HL-60 (cell line): ENCODE measurements around the gene KHSRP.
"Not testable (repeated sequence)": the region's sequence is repeated elsewhere in the genome, so short reads cannot be mapped to it uniquely, and the experiment has no call there.

Experiments
- DNase-seq, 2 experiments: peaks; one replicate each; pipeline ENCODE4 v3.0.0-alpha.2; 2010 to 2020; ENCODE audit warnings: low read depth in 1 of 2, low spot score in 1 of 2
- H3K27ac ChIP-seq: fragments of 250-450 bp; sonication (Bioruptor Pico); replicated peaks from 2 replicates; pipeline ENCODE4 v1.5.1; 2020; ENCODE audit warnings: mild to moderate bottlenecking, moderate library complexity
- H3K27me3 ChIP-seq: fragments of 250-450 bp; sonication (Bioruptor Pico); 2 replicates; pipeline ENCODE4 v1.5.1; 2021; ENCODE audit warnings: mild to moderate bottlenecking, moderate library complexity; ENCODE audit not compliant: insufficient read depth, poor library complexity, severe bottlenecking
- H3K4me3 ChIP-seq: replicated peaks from 2 replicates; pipeline ENCODE4 v1.5.1; 2011; ENCODE audit warnings: mild to moderate bottlenecking, control low read depth, low read length; ENCODE audit not compliant: insufficient read depth
- GABPA ChIP-seq: IDR thresholded peaks from 2 replicates; pipeline ENCODE4 v1.6.1; 2012; ENCODE audit warnings: low read depth
- POLR2AphosphoS5 ChIP-seq: IDR thresholded peaks from 2 replicates; pipeline ENCODE4 v1.6.1; 2012; ENCODE audit warnings: low read depth
- SPI1 ChIP-seq: IDR thresholded peaks from 2 replicates; pipeline ENCODE4 v1.6.1; 2012; ENCODE audit warnings: low read depth, mild to moderate bottlenecking, borderline replicate concordance
- TF ChIP-seq, protein P1 (sequence below): IDR thresholded peaks from one replicate; pipeline ENCODE4 v1.5.1; 2011; ENCODE audit warnings: low read length, control low read depth, inconsistent platforms; ENCODE audit not compliant: insufficient read depth
- TF ChIP-seq, protein P2 (sequence below): IDR thresholded peaks from 2 replicates; pipeline ENCODE4 v1.6.1; 2012; ENCODE audit warnings: low read depth; ENCODE audit not compliant: insufficient replicate concordance

KHSRP gene

GRCh38 chr19:6431891-6432290 lies 7.3 kb upstream of the KHSRP start:
- Histone ChIP-seq H3K27ac (no peak overlapping the region), H3K4me3 (no peak overlapping the region), H3K27me3 (no peaks in the 10 kb centered on the region)
- TF ChIP-seq SPI1: no peak
- TF ChIP-seq GABPA: no peak
- TF ChIP-seq, protein P1, sequence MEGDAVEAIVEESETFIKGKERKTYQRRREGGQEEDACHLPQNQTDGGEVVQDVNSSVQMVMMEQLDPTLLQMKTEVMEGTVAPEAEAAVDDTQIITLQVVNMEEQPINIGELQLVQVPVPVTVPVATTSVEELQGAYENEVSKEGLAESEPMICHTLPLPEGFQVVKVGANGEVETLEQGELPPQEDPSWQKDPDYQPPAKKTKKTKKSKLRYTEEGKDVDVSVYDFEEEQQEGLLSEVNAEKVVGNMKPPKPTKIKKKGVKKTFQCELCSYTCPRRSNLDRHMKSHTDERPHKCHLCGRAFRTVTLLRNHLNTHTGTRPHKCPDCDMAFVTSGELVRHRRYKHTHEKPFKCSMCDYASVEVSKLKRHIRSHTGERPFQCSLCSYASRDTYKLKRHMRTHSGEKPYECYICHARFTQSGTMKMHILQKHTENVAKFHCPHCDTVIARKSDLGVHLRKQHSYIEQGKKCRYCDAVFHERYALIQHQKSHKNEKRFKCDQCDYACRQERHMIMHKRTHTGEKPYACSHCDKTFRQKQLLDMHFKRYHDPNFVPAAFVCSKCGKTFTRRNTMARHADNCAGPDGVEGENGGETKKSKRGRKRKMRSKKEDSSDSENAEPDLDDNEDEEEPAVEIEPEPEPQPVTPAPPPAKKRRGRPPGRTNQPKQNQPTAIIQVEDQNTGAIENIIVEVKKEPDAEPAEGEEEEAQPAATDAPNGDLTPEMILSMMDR: no peak
- TF ChIP-seq, protein P2, sequence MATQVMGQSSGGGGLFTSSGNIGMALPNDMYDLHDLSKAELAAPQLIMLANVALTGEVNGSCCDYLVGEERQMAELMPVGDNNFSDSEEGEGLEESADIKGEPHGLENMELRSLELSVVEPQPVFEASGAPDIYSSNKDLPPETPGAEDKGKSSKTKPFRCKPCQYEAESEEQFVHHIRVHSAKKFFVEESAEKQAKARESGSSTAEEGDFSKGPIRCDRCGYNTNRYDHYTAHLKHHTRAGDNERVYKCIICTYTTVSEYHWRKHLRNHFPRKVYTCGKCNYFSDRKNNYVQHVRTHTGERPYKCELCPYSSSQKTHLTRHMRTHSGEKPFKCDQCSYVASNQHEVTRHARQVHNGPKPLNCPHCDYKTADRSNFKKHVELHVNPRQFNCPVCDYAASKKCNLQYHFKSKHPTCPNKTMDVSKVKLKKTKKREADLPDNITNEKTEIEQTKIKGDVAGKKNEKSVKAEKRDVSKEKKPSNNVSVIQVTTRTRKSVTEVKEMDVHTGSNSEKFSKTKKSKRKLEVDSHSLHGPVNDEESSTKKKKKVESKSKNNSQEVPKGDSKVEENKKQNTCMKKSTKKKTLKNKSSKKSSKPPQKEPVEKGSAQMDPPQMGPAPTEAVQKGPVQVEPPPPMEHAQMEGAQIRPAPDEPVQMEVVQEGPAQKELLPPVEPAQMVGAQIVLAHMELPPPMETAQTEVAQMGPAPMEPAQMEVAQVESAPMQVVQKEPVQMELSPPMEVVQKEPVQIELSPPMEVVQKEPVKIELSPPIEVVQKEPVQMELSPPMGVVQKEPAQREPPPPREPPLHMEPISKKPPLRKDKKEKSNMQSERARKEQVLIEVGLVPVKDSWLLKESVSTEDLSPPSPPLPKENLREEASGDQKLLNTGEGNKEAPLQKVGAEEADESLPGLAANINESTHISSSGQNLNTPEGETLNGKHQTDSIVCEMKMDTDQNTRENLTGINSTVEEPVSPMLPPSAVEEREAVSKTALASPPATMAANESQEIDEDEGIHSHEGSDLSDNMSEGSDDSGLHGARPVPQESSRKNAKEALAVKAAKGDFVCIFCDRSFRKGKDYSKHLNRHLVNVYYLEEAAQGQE: no peak
- no peak for TF ChIP-seq POLR2AphosphoS5
- no peak for DNase-seq

GRCh38 chr19:6429419-6430221 lies 5.0 kb upstream of the KHSRP start:
- no peak overlapping the region for H3K4me3 ChIP-seq
- H3K27ac ChIP-seq: no peak overlapping the region
- no peaks in the 10 kb centered on the region for H3K27me3 ChIP-seq
- TF ChIP-seq SPI1 (peak; percentile 49; the same call in 1 of the 2 replicates), GABPA (no peak)
- TF ChIP-seq, protein P1: no peak
- DNase-seq: peak; percentile 44 to 81

DNA sequence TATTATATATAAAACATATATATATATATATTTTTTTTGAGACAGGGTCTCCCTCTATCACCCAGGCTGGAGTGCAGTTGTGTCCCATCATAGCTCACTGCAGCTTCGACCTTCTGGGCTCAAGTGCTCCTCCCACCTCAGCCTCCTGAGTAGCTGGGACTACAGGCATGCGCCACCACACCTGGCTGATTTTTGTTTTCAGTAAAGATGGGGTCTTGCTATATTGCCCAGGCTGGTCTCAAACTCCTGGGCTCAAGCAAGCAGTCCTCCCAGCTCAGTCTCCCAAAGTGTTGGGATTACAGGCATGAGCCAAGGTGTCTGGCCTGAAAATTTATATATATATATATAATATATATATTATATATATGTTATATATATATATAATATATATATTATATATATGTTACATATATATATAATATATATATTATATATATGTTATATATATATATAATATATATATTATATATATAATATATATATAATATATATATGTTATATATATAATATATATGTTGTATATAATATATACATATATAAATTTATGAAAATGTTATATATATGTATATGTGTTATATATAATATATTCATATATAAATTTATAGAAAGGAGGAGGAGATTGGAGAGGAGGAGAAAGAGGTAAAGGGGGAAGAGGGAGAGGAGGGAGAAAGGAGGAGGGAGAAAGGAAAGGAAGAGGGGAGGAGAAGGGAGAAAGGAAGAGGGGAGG lies 4.2 kb upstream of the KHSRP start:
- not testable (repeated sequence) for H3K27me3 ChIP-seq, H3K27ac ChIP-seq, H3K4me3 ChIP-seq, DNase-seq

- Histone ChIP-seq H3K27ac (no peak overlapping the region), H3K27me3 (no peaks in the 10 kb centered on the region), H3K4me3 (no peak overlapping the region)
- DNase-seq: no peak
- TF ChIP-seq POLR2AphosphoS5: no peak
- no peak for TF ChIP-seq SPI1
- TF ChIP-seq GABPA: no peak
- TF ChIP-seq, protein P1: no peak
- TF ChIP-seq, protein P2: no peak
Measured at GRCh38 chr19:6427131-6427530, 2.5 kb upstream of the KHSRP start.
